Activated naive CD4-positive, alpha-beta T cell (primary cell): ENCODE measurements around the gene ZNF780A.
"Not testable (repeated sequence)": the region's sequence is repeated elsewhere in the genome, so short reads cannot be mapped to it uniquely, and the experiment has no call there.

Experiments used
- DNase-seq, 4 experiments: peaks; one replicate each; lab custom pipeline; 2025; lab: John Stamatoyannopoulos, UW

The ZNF780A gene

DNA sequence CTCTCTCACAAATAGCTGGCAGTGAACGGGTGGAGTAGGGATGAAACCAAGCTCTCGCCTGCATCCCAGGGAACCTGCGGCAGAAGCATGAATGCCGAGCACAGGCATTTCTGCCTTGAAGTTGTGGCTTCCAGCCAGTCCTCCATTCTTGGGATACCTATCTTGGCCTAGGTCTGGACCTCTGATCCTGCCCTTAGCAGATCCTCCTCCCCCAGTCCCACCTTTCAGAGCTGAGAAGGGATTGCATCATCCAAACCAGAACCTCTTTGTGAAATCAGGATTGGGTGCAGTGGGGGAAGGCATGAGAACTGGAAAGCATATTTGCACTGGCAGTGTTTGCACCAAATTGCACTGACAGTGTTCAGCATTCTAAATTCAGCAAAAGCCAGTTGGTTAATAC lies 5.8 kb downstream of the ZNF780A start:
- DNase-seq = no peak

DNA sequence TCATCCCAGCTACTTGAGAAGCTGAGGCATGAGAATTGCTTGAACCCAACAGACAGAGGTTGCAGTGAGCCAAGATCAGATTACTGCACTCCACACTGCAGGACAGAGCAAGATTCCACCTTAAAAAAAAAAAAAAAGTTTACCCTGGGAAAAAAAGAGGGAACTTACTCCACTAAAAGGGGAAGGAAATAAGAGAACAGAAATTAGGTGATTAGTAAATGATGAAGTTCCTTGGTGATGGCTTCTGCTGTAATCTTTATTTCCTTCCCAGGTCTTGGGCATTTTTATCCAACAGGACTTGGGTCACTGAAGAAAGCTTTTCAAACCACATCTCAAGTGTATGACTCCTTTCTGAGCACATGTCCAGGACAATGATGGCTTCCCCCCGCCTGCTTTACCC lies 9.3 kb downstream of the ZNF780A start:
- DNase-seq = no peak

DNA sequence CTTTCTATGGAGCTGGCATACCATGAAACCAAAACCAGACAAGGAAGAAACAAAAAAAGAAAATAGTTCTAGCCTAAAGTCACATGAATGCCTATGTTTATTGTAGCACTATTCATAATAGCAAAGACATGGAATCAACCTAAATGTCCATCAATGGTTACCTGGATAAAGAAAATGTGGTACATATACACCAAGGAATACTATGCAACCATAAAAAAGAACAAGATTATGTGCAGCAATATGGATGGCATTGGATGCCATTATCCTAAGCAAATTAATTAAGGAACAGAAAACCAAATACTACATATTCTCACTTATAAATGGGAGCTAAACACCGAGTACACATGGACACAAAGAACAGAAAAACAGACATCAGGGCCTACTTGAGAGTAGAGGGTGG lies 10.5 kb downstream of the ZNF780A start:
- no peak for DNase-seq

DNA sequence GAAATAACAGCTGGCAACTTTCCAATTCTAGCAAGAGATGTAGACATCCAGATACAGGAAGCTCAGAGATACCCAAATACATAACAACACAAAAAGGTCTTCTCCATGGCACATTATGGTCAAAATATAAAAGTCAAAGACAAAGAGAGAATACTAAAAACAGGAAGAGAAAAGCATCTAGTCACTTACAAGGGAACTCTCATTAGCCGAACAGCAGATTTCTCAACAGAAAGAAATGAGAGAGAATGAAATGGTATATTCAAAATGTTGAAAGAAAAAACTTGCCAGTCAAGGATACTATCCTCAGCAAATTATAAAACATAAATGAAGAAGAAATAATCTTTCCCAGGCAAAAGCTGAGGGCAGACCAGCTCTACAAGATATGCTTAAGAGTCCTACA lies 12.4 kb downstream of the ZNF780A start:
- DNase-seq = no peak

DNA sequence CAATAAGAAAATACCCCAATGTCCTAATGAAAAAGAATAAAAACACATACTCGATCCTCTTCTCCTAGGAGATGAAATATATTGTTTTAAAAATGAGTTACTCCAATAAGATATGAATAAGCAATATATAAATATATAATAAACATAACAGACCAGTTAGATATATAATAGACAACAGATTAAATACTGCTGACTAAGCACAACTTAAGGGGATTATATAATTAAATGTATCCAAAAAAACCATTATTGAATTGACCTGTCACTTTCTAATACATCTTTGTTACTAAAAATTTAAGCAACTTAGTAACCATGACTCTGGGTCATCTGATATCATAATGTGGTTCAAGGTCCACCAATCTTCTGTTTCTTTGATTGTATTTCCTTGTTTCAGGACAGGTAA lies 20.7 kb downstream of the ZNF780A start:
- DNase-seq = no peak

DNA sequence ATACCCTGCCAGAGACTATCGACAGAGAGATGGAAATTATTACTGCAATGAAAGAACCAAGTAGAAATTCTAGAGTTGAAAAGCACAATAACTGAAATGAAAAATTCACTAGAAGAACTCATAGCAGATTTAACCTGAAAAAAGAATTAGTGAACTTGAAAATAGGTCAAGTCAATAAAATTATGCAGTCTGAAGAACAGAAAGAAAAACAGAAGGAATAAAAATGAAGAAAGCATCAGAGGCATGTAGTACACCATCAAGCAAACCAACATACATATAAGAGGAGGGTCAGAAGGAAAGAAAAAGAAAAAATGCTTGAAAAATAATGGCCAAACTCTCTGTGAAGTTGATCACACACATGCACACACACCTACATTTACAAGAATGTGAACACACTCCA lies 31.1 kb downstream of the ZNF780A start:
- DNase-seq = no peak

DNA sequence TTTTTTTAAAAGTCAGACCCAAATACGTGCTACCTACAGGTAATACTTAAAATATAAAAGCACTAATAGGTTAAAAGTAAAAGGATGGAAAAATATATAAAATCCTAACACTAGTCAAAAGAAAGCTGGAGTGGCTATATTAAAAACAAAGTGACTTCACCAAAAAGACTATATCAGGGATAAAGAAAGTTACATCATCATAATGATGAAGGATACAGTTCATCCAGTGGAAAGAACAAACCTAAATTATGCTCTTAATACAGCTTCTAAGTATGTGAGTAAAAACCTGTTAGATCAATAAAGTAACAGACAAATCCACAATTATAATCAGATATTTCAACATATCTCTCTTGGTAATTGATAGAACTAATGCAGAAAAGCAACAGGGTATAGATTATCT lies 33.6 kb downstream of the ZNF780A start:
- DNase-seq = no peak

DNA sequence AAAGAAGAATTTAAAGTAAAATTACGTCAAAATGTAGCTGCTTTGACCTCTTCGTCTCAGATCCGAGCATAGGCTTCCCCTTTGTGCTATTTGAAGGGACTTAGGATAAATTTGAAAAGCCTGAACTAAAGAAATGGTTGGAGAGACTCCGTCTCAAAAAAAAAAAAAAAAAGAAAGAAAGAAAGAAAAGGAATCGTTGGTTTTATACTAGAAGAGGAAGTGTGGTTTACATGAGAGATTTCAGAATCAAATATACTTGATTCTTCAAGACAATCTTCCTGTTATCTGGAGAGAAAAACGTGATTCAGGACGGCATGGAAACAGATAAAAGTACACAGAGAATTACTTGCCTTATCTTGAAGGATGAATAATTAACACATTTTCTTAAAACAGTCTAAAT lies 34.2 kb downstream of the ZNF780A start:
- no peak for DNase-seq

DNA sequence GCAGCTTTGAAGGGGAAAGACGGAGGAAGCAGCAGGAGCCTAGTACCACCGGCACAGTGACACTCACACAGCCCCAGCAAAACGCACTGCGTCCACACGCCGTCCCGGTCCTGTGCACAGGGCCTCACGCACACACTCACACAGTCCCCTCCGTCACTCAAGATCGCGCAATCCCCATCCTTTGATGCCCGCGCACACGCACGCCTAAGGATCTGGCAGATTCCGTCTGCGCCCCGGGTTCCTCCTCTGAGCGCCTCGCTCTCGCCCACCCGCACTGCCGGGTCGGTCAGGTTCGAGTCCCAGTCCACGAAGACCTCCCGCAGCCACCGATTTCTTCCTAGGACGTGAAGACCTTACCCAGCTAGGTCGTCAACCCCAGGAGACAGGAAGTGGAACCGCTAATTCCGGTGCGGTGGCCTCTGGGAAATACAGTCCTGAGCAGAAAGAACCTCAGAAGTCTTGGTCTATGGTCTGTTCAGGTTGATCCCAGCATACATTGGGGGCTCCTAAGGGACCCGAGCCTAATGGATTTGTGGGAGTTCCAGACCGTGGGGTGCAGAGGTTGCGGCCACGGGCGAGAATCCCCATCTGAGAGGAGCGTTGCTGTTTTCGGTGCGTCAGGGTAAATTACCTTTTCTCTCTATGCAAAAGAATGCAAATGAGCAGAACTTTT lies 34.8 kb downstream of the ZNF780A start, which contains the start of gene ZNF780B:
TSS of gene ZNF780B (minus strand) at position 400 of the 673 bp plus-strand sequence. CDS start 5,899 bp downstream, outside the sequence.
- peak; percentile 32 to 51 (median 38) for DNase-seq

DNA sequence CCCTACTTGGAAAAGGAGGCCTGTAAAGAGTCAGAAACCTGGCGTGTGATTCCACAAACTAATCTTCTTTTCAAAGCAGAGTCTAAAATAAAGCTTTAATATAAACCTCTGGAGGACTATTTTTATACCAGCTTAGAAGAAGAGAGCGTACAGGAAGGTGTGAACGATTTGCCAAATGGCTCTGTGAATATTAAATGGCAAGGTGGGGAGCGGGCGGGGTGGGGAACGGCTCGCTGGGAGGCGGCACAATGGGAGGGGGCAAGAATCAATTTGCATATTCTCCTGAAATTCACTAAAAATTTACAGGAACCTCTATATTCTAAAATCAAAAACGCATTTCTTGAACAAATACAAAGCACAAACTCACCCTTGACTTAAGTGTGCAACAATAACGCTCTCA lies 35.7 kb downstream of the ZNF780A start:
- DNase-seq = no peak

DNA sequence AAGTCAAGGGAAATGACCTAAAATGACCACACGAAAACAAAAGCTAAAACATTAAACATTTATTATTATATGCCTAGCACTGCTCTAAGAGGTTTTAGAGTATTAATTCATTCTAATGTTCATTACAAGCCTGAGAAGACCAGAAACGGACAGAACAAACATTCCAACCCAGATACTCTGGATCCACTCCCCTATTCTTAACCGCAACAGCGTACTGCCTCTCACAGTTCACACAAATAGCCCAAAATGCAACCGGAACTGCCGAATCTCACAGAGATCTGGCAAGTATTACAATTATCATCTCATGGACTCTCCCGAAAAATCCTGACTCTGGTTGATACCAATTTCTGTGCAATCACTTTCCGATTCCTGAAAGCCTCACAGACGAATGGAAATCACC lies 36.1 kb downstream of the ZNF780A start:
- DNase-seq = no peak

DNA sequence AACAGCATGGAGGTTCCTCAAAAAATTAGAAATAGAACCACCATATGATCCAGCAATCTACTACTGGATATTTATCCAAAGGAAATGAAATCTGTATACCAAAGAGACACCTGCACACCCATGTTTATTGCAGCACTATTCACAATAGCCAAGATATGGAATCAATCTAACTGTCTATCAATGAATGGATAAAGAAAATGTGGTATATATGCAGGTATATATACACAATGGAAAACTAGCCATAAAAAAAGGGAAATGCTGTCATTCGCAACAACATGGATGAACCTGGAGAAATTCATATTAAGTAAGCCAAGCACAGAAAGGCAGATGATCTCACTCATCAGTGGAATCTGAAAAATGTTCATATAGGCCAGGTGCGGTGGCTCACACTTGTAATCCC lies 37.3 kb downstream of the ZNF780A start:
- DNase-seq = no peak

DNA sequence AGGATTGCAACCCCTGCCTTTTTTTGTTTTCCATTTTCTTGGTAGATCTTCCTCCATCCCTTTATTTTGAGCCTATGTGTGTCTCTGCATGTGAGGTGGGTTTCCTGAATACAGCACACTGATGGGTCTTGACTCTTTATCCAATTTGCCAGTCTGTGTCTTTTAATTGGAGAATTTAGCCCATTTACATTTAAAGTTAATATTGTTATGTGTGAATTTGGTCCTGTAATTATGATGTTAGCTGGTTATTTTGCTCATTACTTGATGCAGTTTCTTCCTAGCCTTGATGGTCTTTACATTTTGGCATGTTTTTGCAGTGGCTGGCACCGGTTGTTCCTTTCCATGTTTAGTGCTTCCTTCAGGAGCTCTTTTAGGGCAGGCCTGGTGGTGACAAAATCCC lies 49.0 kb downstream of the ZNF780A start:
- not testable (repeated sequence) for DNase-seq

DNA sequence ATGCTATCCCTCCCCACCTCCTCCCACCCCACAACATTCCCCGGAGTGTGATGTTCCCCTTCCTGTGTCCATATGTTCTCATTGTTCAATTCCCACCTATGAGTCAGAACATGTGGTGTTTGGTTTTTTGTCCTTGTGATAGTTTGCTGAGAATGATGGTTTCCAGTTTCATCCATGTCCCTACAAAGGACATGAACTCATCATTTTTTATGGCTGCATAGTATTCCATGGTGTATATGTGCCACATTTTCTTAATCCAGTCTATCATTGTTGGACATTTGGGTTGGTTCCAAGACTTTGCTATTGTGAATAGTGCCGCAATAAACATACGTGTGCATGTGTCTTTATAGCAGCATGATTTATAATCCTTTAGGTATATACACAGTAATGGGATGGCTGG lies 52.7 kb downstream of the ZNF780A start:
- DNase-seq = not testable (repeated sequence)

DNA sequence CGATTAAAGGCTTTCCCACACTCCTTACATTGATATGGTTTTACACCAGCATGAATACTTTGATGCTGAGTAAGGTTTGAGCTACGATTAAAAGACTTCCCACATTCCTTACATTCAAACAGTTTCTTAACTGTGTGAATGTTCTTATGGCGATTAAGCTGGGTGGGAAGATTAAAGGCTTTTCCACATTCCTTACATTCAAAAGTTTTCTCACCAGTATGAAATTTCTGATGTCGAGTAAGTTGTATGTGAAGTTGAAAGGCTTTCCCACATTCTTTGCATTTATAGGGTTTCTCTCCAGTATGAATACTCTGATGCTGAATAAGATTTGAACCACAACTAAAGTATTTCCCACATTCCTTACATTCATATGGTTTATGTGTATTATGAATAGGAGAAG lies 54.7 kb downstream of the ZNF780A start:
- no peak for DNase-seq

DNA sequence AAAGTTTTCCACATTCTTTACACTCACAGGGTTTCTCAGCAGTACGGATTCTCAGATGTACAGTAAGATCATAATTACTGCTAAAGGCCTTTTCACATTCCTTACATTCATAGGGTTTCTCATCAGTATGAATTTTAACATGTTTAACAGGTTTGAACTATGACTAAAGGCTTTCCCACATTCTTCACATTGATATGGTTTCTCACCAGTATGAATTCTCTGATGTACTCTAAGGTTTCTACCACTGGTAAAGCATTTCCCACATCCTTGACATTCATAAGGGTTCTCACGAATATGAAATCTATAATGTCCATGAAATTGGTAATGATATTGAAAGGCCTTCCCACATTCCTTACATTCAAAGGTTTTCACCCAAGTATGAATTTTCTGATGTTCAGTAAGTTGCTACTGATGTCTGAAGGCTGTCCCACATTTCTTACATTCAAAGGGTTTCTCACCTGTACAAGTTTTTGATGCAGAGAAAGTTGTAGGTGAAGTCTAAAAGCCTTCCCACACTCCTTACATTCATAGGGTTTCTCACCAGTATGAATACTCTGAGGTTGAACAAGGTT lies 56.7 kb downstream of the ZNF780A start:
- no peak for DNase-seq

DNA sequence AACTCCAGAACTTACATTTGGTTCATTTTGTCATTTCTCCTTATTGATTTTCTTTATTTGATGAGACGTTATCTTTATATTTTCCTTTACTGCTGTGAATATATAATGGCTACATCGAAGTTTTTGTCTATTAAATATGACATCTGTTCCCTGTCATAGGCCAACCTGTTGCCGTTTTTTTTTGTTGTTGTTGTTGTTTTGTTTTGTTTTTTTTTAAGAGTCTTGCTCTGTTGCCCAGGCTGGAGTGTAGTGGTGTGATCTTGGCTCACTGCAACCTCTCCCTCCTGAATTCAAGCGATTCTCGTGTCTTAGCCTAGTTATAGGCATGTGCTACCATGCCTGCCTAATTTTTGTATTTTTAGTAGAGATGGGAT lies 64.2 kb downstream of the ZNF780A start:
- DNase-seq = no peak

DNA sequence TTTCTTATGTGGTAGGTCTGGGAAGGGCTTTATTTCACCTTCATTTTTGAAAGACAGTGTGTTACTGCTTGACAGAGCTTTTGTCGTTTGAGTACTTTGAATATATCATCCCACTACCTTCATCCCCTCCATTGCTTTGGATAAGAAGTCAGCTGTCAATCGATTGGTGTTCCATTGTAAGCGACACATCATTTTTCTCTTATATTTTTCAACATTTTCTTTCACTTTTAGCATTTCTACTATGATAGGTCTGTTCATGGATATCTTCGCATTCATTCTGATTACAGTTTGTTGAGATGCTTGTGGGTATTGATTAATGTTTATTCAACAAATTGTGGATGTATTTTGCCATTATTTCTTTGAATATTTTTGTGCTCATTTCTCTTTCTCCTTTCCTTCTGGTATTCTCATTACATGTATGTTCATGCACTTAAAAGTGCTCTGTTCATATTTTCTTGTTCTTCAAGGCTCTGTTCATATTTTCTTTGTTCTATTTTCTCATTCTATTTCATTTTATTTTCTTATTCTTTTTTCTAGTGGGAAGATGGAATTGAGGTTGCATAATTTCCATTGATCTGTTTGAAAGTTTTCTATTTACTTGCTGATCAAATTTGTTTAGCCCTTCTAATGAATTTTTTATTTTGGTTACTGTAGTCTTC lies 64.7 kb downstream of the ZNF780A start:
- DNase-seq = no peak

DNA sequence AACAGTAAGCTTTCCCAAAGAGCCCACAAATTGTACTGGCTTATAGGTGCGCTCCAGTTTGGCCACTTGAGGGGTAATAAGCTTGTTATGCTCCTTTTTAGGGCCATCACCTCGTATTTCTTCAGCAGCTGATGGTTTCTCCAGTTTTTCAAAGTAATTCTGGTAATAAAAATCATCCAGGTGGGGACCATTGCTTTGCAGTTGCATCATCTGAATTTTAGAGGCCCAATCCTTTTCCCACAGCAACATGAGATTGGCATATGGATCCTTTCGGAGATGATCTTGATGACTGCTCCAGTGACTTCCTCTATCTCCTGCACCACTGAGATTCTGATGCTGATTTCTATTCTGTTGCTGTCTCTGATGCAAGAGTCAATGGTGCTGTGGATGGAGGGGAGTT lies 66.8 kb downstream of the ZNF780A start:
- DNase-seq = no peak
